Thyroid gland (tissue), 4 donors: Measurements from ENCODE around the gene HECTD4.

Source experiments
- CTCF ChIP-seq, 6 experiments: fragments of 200-600 bp in 3 of 6; fragments of 450-650 bp in 3 of 6; sonication (generic) in 3 of 6; IDR thresholded peaks; one replicate each; pipeline ENCODE4 v1.5.1; 2016 to 2019; ENCODE audit warnings: antibody characterized with exemption in 6 of 6, mild to moderate bottlenecking in 2 of 6, inconsistent platforms in 1 of 6, moderate library complexity in 1 of 6
- POLR2A ChIP-seq, 2 donors: fragments of 450-650 bp; IDR thresholded peaks; one replicate each; pipeline ENCODE4 v1.6.1; 2017; ENCODE audit warnings: antibody characterized with exemption in 2 of 2, mild to moderate bottlenecking in 2 of 2, moderate library complexity in 1 of 2

- TF ChIP-seq POLR2A (IDR thresholded peaks at IDR 0.05) = no peak
- TF ChIP-seq CTCF (IDR thresholded peaks at IDR 0.05) = no peak
Measured at GRCh38 chr12:112234303-112234702, 147.9 kb downstream of the HECTD4 start.
